K562 (cell line): Measurements from ENCODE around the gene SPATA33. TPM values are rescaled to one million over a fixed set of nuclear protein-coding genes. Genes with fewer than 3 reads are reported as not detected.
A peak's percentile ranks its signal among the peaks of the same experiment; 100 is the strongest.

Source experiments
- ARID1B ChIP-seq: fragments of 450-650 bp; IDR thresholded peaks from 2 replicates; pipeline ENCODE4 v1.6.1; 2016; ENCODE audit warnings: antibody characterized with exemption, mild to moderate bottlenecking, inconsistent platforms
- ELF2 ChIP-seq: fragments of 250-450 bp; sonication (Bioruptor Pico); IDR thresholded peaks from 2 replicates; pipeline ENCODE4 v1.5.0; 2021; ENCODE audit warnings: mild to moderate bottlenecking
- GATAD2B ChIP-seq: fragments of 450-650 bp; IDR thresholded peaks from 2 replicates; pipeline ENCODE4 v1.6.1; 2017; ENCODE audit warnings: mild to moderate bottlenecking, borderline replicate concordance
- KLF13 ChIP-seq: fragments of 450-650 bp; IDR thresholded peaks from 2 replicates; pipeline ENCODE4 v1.6.1; 2016; ENCODE audit warnings: missing genetic modification characterization, low read depth, mild to moderate bottlenecking, missing compliant biosample characterization, moderate library complexity, borderline replicate concordance
- KLF6 ChIP-seq: fragments of 250-450 bp; sonication (Bioruptor Pico); IDR thresholded peaks from 2 replicates; pipeline ENCODE4 v1.4.0; 2020; ENCODE audit warnings: mild to moderate bottlenecking, moderate library complexity, borderline replicate concordance
- PHF20 ChIP-seq: fragments of 450-650 bp; IDR thresholded peaks from 2 replicates; pipeline ENCODE4 v1.6.1; 2018; ENCODE audit not compliant: partially characterized antibody
- ZBTB49 ChIP-seq: sonication (generic); formaldehyde crosslinking; IDR thresholded peaks from 2 replicates; pipeline ENCODE4 v1.8.0; 2022; ENCODE audit warnings: missing genetic modification reagents, mild to moderate bottlenecking, borderline replicate concordance
- ZMIZ1 ChIP-seq, 2 experiments: fragments of 150-350 bp in 1 of 2; IDR thresholded peaks; 2 replicates each; pipeline ENCODE4 v1.6.1; 2012 to 2016; ENCODE audit warnings: low read depth in 2 of 2, low read length in 2 of 2, mild to moderate bottlenecking in 1 of 2, moderate library complexity in 1 of 2
- ZNF197 ChIP-seq: fragments of 200-800 bp; sonication (Bioruptor generic); IDR thresholded peaks from 2 replicates; pipeline ENCODE4 v1.6.1; 2016; ENCODE audit warnings: low read depth, missing genetic modification characterization, missing compliant biosample characterization
- ZNF395 ChIP-seq: fragments of 200-800 bp; sonication (Bioruptor generic); IDR thresholded peaks from 2 replicates; pipeline ENCODE4 v1.6.1; 2017; ENCODE audit warnings: missing genetic modification characterization, missing compliant biosample characterization
- ZNF445 ChIP-seq: fragments of 250-450 bp; sonication (Bioruptor Pico); IDR thresholded peaks from 2 replicates; pipeline ENCODE4 v1.4.0; 2020; ENCODE audit warnings: low read depth, mild to moderate bottlenecking, moderate library complexity
- ZNF518B ChIP-seq: fragments of 250-450 bp; sonication (Bioruptor Pico); IDR thresholded peaks from 2 replicates; pipeline ENCODE4 v1.5.0; 2021; ENCODE audit warnings: mild to moderate bottlenecking, moderate library complexity
- polyA plus RNA-seq, 8 experiments: library from polyadenylated mRNA; depleted of rRNA in 4 of 8; stranded (reverse) in 5 of 8; unstranded in 3 of 8; fragments of >200 nt; fragmentation: Nextera tagmentation in 2 of 8; fragmentation: Illumina TruSeq in 1 of 8; extraction: Ambion mirVana in 2 of 8; extraction: Trizol in 1 of 8; gene quantifications; 2 replicates each; pipeline versions ENCODE4 v1.2.1 to v1.2.3, GENCODE V29; 2011 to 2014; ENCODE audit warnings: inconsistent platforms in 1 of 8, missing spikeins in 1 of 8
- total RNA-seq, 7 experiments: library from RNA; depleted of rRNA in 6 of 7; stranded (reverse); fragments of >200 nt in 6 of 7; fragmentation: Illumina TruSeq in 2 of 7; extraction: Trizol in 2 of 7; gene quantifications; 2 replicates each; pipeline versions ENCODE4 v1.2.1 to v1.2.3, GENCODE V29; 2011 to 2021; ENCODE audit warnings: low replicate concordance in 1 of 7

SPATA33 gene
- total and polyA plus RNA-seq, 9 of the 15 experiments (the other 6 are each of a cell fraction or from before 2014, with no cell fraction given) = 4.0 to 20.0 (median 11.8) TPM

- no peak for TF ChIP-seq ZMIZ1 (IDR thresholded peaks at IDR 0.05; ENCODE audit: low read depth in 2 of 2, low read length in 2 of 2)
- no peak for TF ChIP-seq ZBTB49
- no peak for TF ChIP-seq ZNF197
- no peak for TF ChIP-seq ZNF445
- TF ChIP-seq ARID1B = no peak
- TF ChIP-seq KLF6 (CRISPR knock-in tag) = peak; percentile 77; the same call in 1 of the 2 replicates
- TF ChIP-seq PHF20 = peak; percentile 93
- no peak for TF ChIP-seq ZNF518B
- TF ChIP-seq ZNF395 (CRISPR knock-in tag) = peak; percentile 45; the same call in 1 of the 2 replicates
- no peak for TF ChIP-seq GATAD2B
- peak; percentile 97 for TF ChIP-seq ELF2
- TF ChIP-seq KLF13 (tag) = peak; percentile 88
Observed at GRCh38 chr16:89657442-89658220, at the start of gene SPATA33, which contains the start of gene CHMP1A (continued).
